Left ventricle myocardium inferior (tissue), 1 donor: ENCODE results near the gene FIBCD1. TPM values are rescaled to one million over a fixed set of nuclear protein-coding genes. Genes with fewer than 3 reads are reported as not detected.

Experiments
- DNase-seq: peaks from one replicate; pipeline ENCODE4 v3.0.0-alpha.2; 2020
- H3K27ac ChIP-seq: fragments of 200-600 bp; replicated peaks from 2 replicates; pipeline ENCODE4 v1.8.0; 2021
- H3K27me3 ChIP-seq: fragments of 200-600 bp; 2 replicates; pipeline ENCODE4 v1.8.0; 2021; ENCODE audit warnings: low read depth
- H3K36me3 ChIP-seq: fragments of 200-600 bp; 2 replicates; pipeline ENCODE4 v1.8.0; 2021
- H3K4me1 ChIP-seq: fragments of 200-600 bp; 2 replicates; pipeline ENCODE4 v1.8.0; 2021
- H3K4me3 ChIP-seq: fragments of 200-600 bp; 2 replicates; pipeline ENCODE4 v1.8.0; 2021; ENCODE audit warnings: mild to moderate bottlenecking, moderate library complexity
- H3K9me3 ChIP-seq: fragments of 200-600 bp; replicated peaks from 2 replicates; pipeline ENCODE4 v1.8.0; 2021
- CTCF ChIP-seq: fragments of 200-600 bp; IDR thresholded peaks from 2 replicates; pipeline ENCODE4 v1.8.0; 2021; ENCODE audit warnings: antibody characterized with exemption, mild to moderate bottlenecking, borderline replicate concordance
- intact Hi-C: fragments of 100-400 bp; cut with micrococcal nuclease; formaldehyde crosslinking; loops from one replicate; pipeline ENCODE4 v1.11.0; 2022
- long read RNA-seq: library from polyadenylated mRNA; unstranded; transcript quantifications from one replicate; pipeline ENCODE4 v2.0.0, GENCODE V29; 2021
- total RNA-seq: library from RNA; stranded (reverse); fragmentation: NEBNext Ultra II Directional; extraction: Animal tissue kit (Norgen Biotek cat#: 25700); gene quantifications from one replicate; pipeline ENCODE4 v1.2.1, GENCODE V29; 2021
- donor health status: DM: no; HTN: yes; CAD: no; lungs with severe emphysema.

FIBCD1 gene
- total RNA-seq = 0.58 TPM
- long read RNA-seq = 0 reads

GRCh38 chr9:130938652-130939404, at the start of gene FIBCD1:
FIBCD1 (minus strand) TSS chr9:130939247; CDS start chr9:130938607, 640 bp downstream.
- H3K4me1 ChIP-seq = peaks cover 34% of the 10 kb centered on the region
- TF ChIP-seq CTCF = peak; percentile 28
- DNase-seq = no peak
- peak within 1 kb of the TSS; percentile 67 for H3K4me3 ChIP-seq
- no peaks in the 10 kb centered on the region for H3K36me3 ChIP-seq
- no peak within 1 kb of the TSS for H3K27ac ChIP-seq
- no peaks in the 10 kb centered on the region for H3K9me3 ChIP-seq
- H3K27me3 ChIP-seq = peaks cover 98% of the 10 kb centered on the region
- intact Hi-C loops = loop anchor here (10.0 kb wide), 1 partner anchor 64 kb away; no protein-coding TSS in a partner anchor

GRCh38 chr9:130988400-130988747, 49.3 kb upstream of the FIBCD1 start:
- no peak for TF ChIP-seq CTCF
- no peaks in the 10 kb centered on the region for H3K36me3 ChIP-seq
- H3K4me3 ChIP-seq = no peak overlapping the region
- no peaks in the 10 kb centered on the region for H3K4me1 ChIP-seq
- intact Hi-C loops = no loop called here
- no peak overlapping the region for H3K27ac ChIP-seq
- DNase-seq = no peak
- H3K9me3 ChIP-seq = no peaks in the 10 kb centered on the region
- H3K27me3 ChIP-seq = peaks cover 66% of the 10 kb centered on the region

- no peaks in the 10 kb centered on the region for H3K4me1 ChIP-seq
- TF ChIP-seq CTCF = no peak
- DNase-seq = no peak
- H3K4me3 ChIP-seq = no peak overlapping the region
- H3K27me3 ChIP-seq = peaks cover 60% of the 10 kb centered on the region
- H3K9me3 ChIP-seq = no peaks in the 10 kb centered on the region
- H3K36me3 ChIP-seq = no peaks in the 10 kb centered on the region
- no peak overlapping the region for H3K27ac ChIP-seq
- intact Hi-C loops = no loop called here
Observed at GRCh38 chr9:130987738-130988399, 48.8 kb upstream of the FIBCD1 start.

- H3K4me3 ChIP-seq = no peak overlapping the region
- intact Hi-C loops = no loop called here
- H3K4me1 ChIP-seq = no peaks in the 10 kb centered on the region
- no peaks in the 10 kb centered on the region for H3K9me3 ChIP-seq
- H3K36me3 ChIP-seq = no peaks in the 10 kb centered on the region
- TF ChIP-seq CTCF = no peak
- peaks cover 52% of the 10 kb centered on the region for H3K27me3 ChIP-seq
- H3K27ac ChIP-seq = no peak overlapping the region
- DNase-seq = no peak
Observed at GRCh38 chr9:130987054-130987453, 48.0 kb upstream of the FIBCD1 start.

- no peak for TF ChIP-seq CTCF
- Histone ChIP-seq H3K4me3 (no peak overlapping the region), H3K27me3 (peaks cover 48% of the 10 kb centered on the region), H3K4me1 (no peaks in the 10 kb centered on the region), H3K36me3 (no peaks in the 10 kb centered on the region), H3K27ac (no peak overlapping the region), H3K9me3 (no peaks in the 10 kb centered on the region)
- intact Hi-C loops = no loop called here
- DNase-seq = no peak
Observed at GRCh38 chr9:130986356-130986965, 47.4 kb upstream of the FIBCD1 start.
